ENCODE measurements around the gene PITPNM1. TPM values are rescaled to one million over a fixed set of nuclear protein-coding genes. Genes with fewer than 3 reads are reported as not detected.

Gene PITPNM1
- total and polyA plus RNA-seq, 2 experiments from 2014 or later, result 26.3 to 39.8 TPM

DNA sequence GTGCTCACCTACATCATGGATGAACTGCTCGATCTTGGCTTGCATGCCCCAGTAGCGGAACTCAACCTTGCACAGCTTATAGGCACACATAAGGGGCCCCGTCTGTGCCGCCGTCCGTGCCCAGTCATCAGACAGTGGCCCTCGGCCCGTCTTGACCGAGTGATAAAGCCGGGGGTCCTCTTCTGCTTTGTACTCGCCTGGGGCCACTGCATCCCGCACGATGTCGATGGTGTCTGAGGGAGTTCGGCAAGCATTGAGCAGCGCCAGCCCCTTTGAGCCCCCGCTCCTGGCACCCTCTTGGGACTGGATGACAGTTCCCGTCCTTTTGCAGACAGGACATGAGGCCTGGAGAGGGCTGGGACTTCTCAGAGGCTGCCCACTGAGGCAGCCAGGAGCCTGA is 3.3 kb downstream of the PITPNM1 start:
- H3K4me2 ChIP-seq, result no peak overlapping the region
- H3K4me3 ChIP-seq, result no peak overlapping the region
- no peak for TF ChIP-seq EZH2phosphoT487 (IDR thresholded peaks at IDR 0.05; ENCODE audit: low read depth, severe bottlenecking, unreplicated experiment)
- no peak for TF ChIP-seq EZH2 (IDR thresholded peaks at IDR 0.05; ENCODE audit: borderline replicate concordance)
- TF ChIP-seq CTCF (IDR thresholded peaks at IDR 0.05; ENCODE audit: poor library complexity), result no peak
- peaks cover 17% of the 10 kb centered on the region for H3K79me2 ChIP-seq
- no peaks in the 10 kb centered on the region for H3K9me3 ChIP-seq (ENCODE audit: low read depth)
- no peaks in the 10 kb centered on the region for H3K27me3 ChIP-seq
- no peaks in the 10 kb centered on the region for H3K36me3 ChIP-seq (replicated peaks; ENCODE audit: insufficient read depth, low read depth)
- DNase-seq (ENCODE audit: low spot score), result no peak
- no peak overlapping the region for H3K27ac ChIP-seq
- H3K9me2 ChIP-seq (replicated peaks; ENCODE audit: insufficient read depth), result no peaks in the 10 kb centered on the region
- H3K4me1 ChIP-seq (ENCODE audit: insufficient read depth), result peaks cover 17% of the 10 kb centered on the region
- WGBS (ENCODE audit: low lambda C conversion rate, missing lambda C conversion rate), result 98% methylated on average over 18 of the region's 18 CpGs
- no peak overlapping the region for H2AFZ ChIP-seq
- H4K20me1 ChIP-seq (ENCODE audit: insufficient read depth, poor library complexity, severe bottlenecking), result peaks cover 9% of the 10 kb centered on the region

- peaks cover 9% of the 10 kb centered on the region for H4K20me1 ChIP-seq (ENCODE audit: insufficient read depth, poor library complexity, severe bottlenecking)
- H3K36me3 ChIP-seq (replicated peaks; ENCODE audit: insufficient read depth, low read depth), result no peaks in the 10 kb centered on the region
- no peak for TF ChIP-seq EZH2phosphoT487 (IDR thresholded peaks at IDR 0.05; ENCODE audit: low read depth, severe bottlenecking, unreplicated experiment)
- no peak for TF ChIP-seq EZH2 (IDR thresholded peaks at IDR 0.05; ENCODE audit: borderline replicate concordance)
- TF ChIP-seq CTCF (IDR thresholded peaks at IDR 0.05; ENCODE audit: poor library complexity), result no peak
Measured at GRCh38 chr11:67500831-67501715, 4.1 kb downstream of the PITPNM1 start.

GRCh38 chr11:67500484-67500821 is 4.7 kb downstream of the PITPNM1 start:
- Histone ChIP-seq H3K4me3 (no peak overlapping the region), H2AFZ (no peak overlapping the region), H3K4me2 (no peak overlapping the region), H3K36me3 (replicated peaks; ENCODE audit: insufficient read depth, low read depth) (no peaks in the 10 kb centered on the region), H3K9me2 (replicated peaks; ENCODE audit: insufficient read depth) (no peaks in the 10 kb centered on the region), H3K9me3 (ENCODE audit: low read depth) (no peaks in the 10 kb centered on the region), H3K27me3 (no peaks in the 10 kb centered on the region), H3K27ac (no peak overlapping the region), H3K4me1 (ENCODE audit: insufficient read depth) (peaks cover 3% of the 10 kb centered on the region), H4K20me1 (ENCODE audit: insufficient read depth, poor library complexity, severe bottlenecking) (peaks cover 9% of the 10 kb centered on the region), H3K79me2 (peaks cover 10% of the 10 kb centered on the region)
- no peak for DNase-seq (ENCODE audit: low spot score)
- TF ChIP-seq CTCF (IDR thresholded peaks at IDR 0.05; ENCODE audit: poor library complexity) (no peak), EZH2phosphoT487 (IDR thresholded peaks at IDR 0.05; ENCODE audit: low read depth, severe bottlenecking, unreplicated experiment) (no peak), EZH2 (IDR thresholded peaks at IDR 0.05; ENCODE audit: borderline replicate concordance) (no peak)
- WGBS (ENCODE audit: low lambda C conversion rate, missing lambda C conversion rate), result 93% methylated on average over 1 of the region's 1 CpG

More at GRCh38 chr11:67500831-67501715, 4.1 kb downstream of the PITPNM1 start:
- H3K27ac ChIP-seq, result no peak overlapping the region
- H3K4me2 ChIP-seq, result no peak overlapping the region
- H3K9me3 ChIP-seq (ENCODE audit: low read depth), result no peaks in the 10 kb centered on the region
- H2AFZ ChIP-seq, result no peak overlapping the region
- H3K27me3 ChIP-seq, result no peaks in the 10 kb centered on the region
- DNase-seq (ENCODE audit: low spot score), result no peak
- no peak overlapping the region for H3K4me3 ChIP-seq
- no peaks in the 10 kb centered on the region for H3K9me2 ChIP-seq (replicated peaks; ENCODE audit: insufficient read depth)
- WGBS (ENCODE audit: low lambda C conversion rate, missing lambda C conversion rate), result 92% methylated on average over 9 of the region's 9 CpGs
- H3K4me1 ChIP-seq (ENCODE audit: insufficient read depth), result peaks cover 9% of the 10 kb centered on the region
- peaks cover 10% of the 10 kb centered on the region for H3K79me2 ChIP-seq

Data from hepatocyte (in vitro differentiated cells).